Osteoblast (primary cell): ENCODE results near the gene MTLN. TPM values are rescaled to one million over a fixed set of nuclear protein-coding genes. Genes with fewer than 3 reads are reported as not detected.
"Not testable (repeated sequence)": the region's sequence is repeated elsewhere in the genome, so short reads cannot be mapped to it uniquely, and the experiment has no call there.

Experiments used
- DNase-seq: peaks from one replicate; pipeline ENCODE4 v3.0.0; 2011; ENCODE audit warnings: low spot score, mixed read lengths; ENCODE audit not compliant: insufficient read length; ENCODE audit errors: missing footprints
- H2AFZ ChIP-seq: 2 replicates; pipeline ENCODE4 v1.6.0; 2011; ENCODE audit warnings: mild to moderate bottlenecking, low read length
- H3K27ac ChIP-seq: 2 replicates; pipeline ENCODE4 v1.5.1; 2011; ENCODE audit warnings: mild to moderate bottlenecking, low read depth, low read length, moderate library complexity
- H3K27me3 ChIP-seq: 2 replicates; pipeline ENCODE4 v1.6.0; 2012; ENCODE audit warnings: mild to moderate bottlenecking, control low read depth, inconsistent platforms, low read length, moderate library complexity; ENCODE audit not compliant: insufficient read depth
- H3K36me3 ChIP-seq: 2 replicates; pipeline ENCODE4 v1.5.1; 2011; ENCODE audit warnings: mild to moderate bottlenecking, low read length, control low read depth, moderate library complexity; ENCODE audit not compliant: insufficient read depth
- H3K4me1 ChIP-seq: 2 replicates; pipeline ENCODE4 v1.5.1; 2011; ENCODE audit warnings: mild to moderate bottlenecking, low read length, control low read depth, moderate library complexity; ENCODE audit not compliant: insufficient read depth
- H3K4me2 ChIP-seq: 2 replicates; pipeline ENCODE4 v1.6.0; 2011; ENCODE audit warnings: mild to moderate bottlenecking, low read length; ENCODE audit not compliant: insufficient read depth
- H3K4me3 ChIP-seq: fragments of 200-600 bp; sonication (generic); 3 replicates; pipeline ENCODE4 v1.5.1; 2012; ENCODE audit warnings: mild to moderate bottlenecking, low read length, inconsistent platforms; ENCODE audit not compliant: insufficient read depth
- H3K79me2 ChIP-seq: 2 replicates; pipeline ENCODE4 v1.6.0; 2012; ENCODE audit warnings: mild to moderate bottlenecking, low read length, control low read depth, inconsistent platforms; ENCODE audit not compliant: insufficient read depth
- H3K9me3 ChIP-seq: 2 replicates; pipeline ENCODE4 v1.5.1; 2011; ENCODE audit warnings: low read depth, low read length, control low read depth
- H4K20me1 ChIP-seq: 2 replicates; pipeline ENCODE4 v1.6.0; 2012; ENCODE audit warnings: mild to moderate bottlenecking, low read length, control low read depth; ENCODE audit not compliant: insufficient read depth
- CTCF ChIP-seq: IDR thresholded peaks from 2 replicates; pipeline ENCODE4 v1.5.1; 2011; ENCODE audit warnings: mild to moderate bottlenecking, low read depth, low read length, moderate library complexity; ENCODE audit errors: extremely low read depth
- total RNA-seq: library from RNA; depleted of rRNA; stranded (reverse); fragments of >200 nt; gene quantifications from 2 replicates; pipeline ENCODE4 v1.2.3, GENCODE V29; 2012

MTLN gene
- total RNA-seq, 1 donor = 35.1 TPM

DNA sequence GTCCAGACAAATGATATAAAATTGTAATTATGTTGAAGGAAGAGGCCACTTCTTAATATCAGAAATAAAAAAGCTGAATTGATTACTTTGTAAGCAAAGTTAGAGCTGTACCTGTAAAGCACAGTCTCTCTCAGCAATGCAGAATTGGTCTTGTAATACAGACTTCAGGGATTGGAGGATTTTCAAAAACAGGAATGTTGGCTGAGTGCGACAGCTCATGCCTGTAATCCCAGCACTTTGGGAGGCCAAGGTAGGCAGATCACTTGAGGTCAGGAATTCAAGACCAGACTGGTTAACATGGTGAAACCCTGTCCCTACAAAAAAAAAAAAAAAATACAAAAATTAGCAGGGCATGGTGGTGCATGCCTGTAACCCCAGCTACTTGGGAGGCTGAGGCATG, 10.3 kb upstream of the MTLN start:
- not testable (repeated sequence) for DNase-seq, H3K9me3 ChIP-seq, H4K20me1 ChIP-seq, H2AFZ ChIP-seq, H3K4me2 ChIP-seq, H3K4me1 ChIP-seq, H3K79me2 ChIP-seq, H3K27ac ChIP-seq, H3K36me3 ChIP-seq, H3K4me3 ChIP-seq
- H3K27me3 ChIP-seq = peaks cover 51% of the 10 kb centered on the region

- no peak for DNase-seq
- Histone ChIP-seq H3K9me3 (no peaks in the 10 kb centered on the region), H3K79me2 (no peaks in the 10 kb centered on the region), H4K20me1 (no peaks in the 10 kb centered on the region), H3K27ac (no peak overlapping the region), H3K27me3 (peaks cover 57% of the 10 kb centered on the region), H3K4me2 (no peak overlapping the region), H2AFZ (no peak overlapping the region), H3K36me3 (no peaks in the 10 kb centered on the region), H3K4me3 (no peak overlapping the region), H3K4me1 (no peaks in the 10 kb centered on the region)
- no peak for TF ChIP-seq CTCF
These were observed 9.6 kb upstream of the MTLN start for GRCh38 chr2:110221938-110222337.

GRCh38 chr2:110220190-110220564, 7.8 kb upstream of the MTLN start:
- Histone ChIP-seq H3K79me2 (no peaks in the 10 kb centered on the region), H3K4me2 (no peak overlapping the region), H3K9me3 (no peaks in the 10 kb centered on the region), H3K4me1 (no peaks in the 10 kb centered on the region), H3K27me3 (peaks cover 73% of the 10 kb centered on the region), H3K27ac (no peak overlapping the region), H2AFZ (no peak overlapping the region), H4K20me1 (no peaks in the 10 kb centered on the region), H3K4me3 (no peak overlapping the region), H3K36me3 (no peaks in the 10 kb centered on the region)
- DNase-seq = no peak
- no peak for TF ChIP-seq CTCF

GRCh38 chr2:110219496-110220189, 7.3 kb upstream of the MTLN start:
- H3K79me2 ChIP-seq = no peaks in the 10 kb centered on the region
- H3K27ac ChIP-seq = no peak overlapping the region
- H4K20me1 ChIP-seq = no peaks in the 10 kb centered on the region
- no peak overlapping the region for H3K4me2 ChIP-seq
- no peaks in the 10 kb centered on the region for H3K9me3 ChIP-seq
- H3K4me1 ChIP-seq = no peaks in the 10 kb centered on the region
- TF ChIP-seq CTCF = no peak
- peaks cover 75% of the 10 kb centered on the region for H3K27me3 ChIP-seq
- no peak overlapping the region for H3K4me3 ChIP-seq
- H3K36me3 ChIP-seq = no peaks in the 10 kb centered on the region
- DNase-seq = no peak
- H2AFZ ChIP-seq = no peak overlapping the region

DNA sequence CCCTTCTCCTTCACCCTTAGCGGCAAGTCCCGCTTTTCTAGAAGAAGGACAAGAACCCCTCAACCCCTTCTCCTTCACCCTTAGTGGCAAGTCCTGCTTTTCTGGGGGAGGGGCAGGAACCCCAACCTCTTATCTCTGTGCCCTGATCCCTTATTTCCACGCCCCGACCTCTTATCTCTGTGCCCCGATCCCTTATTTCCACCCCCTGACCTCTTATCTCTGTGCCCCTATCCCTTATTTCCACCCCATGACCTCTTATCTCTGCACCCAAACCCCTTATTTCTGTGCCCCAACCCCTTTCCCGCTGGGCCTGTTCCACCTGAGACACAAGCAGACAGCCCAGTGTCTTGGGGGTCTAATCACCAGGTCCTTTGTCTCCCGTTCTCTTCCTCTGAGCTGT, 6.5 kb upstream of the MTLN start:
- not testable (repeated sequence) for H3K27ac ChIP-seq, H2AFZ ChIP-seq, H3K9me3 ChIP-seq, H3K4me1 ChIP-seq, H3K4me3 ChIP-seq, H3K4me2 ChIP-seq, H3K79me2 ChIP-seq, H4K20me1 ChIP-seq, H3K36me3 ChIP-seq, DNase-seq
- peaks cover 74% of the 10 kb centered on the region for H3K27me3 ChIP-seq
